Measurements from ENCODE around the gene TMEM217.

DNA sequence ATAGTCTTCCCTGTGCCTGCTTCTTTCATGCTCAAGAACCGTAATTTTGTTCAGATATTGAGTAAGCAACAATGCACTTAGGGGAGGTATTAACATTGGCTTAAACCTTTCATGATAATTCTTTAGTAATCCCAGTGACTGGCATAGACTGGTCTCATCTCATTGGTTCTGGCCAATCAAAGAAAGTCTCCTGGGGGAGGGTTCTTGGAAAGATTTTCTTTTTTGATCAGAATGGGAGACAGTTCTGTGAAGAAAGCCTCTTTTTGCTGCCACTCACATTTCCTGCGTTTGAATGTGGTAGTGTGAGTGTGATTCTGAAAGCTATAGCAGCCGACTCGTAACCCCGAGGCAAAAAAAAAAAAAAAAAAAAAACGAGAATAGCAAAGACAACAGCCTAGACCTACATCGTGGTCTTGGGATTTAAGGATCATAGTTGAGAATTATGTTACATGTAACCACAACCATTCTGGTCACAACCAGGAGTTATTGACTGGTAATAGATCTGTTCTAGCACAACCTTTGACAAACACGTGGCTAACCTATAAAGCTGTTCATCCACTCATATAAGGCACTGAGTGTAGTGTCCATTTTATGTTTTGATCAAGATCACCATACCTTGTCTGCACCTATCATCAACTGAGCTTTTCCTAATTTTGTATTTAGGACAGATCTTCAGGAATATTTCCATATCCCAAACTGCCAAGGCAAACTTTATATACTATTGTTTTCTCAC lies 15.1 kb upstream of the TMEM217 start:
- no peak for TF ChIP-seq CTCF (IDR thresholded peaks at IDR 0.05; ENCODE audit: insufficient read depth, low read length, poor library complexity, severe bottlenecking)
- no peak for TF ChIP-seq EZH2phosphoT487 (conservative IDR thresholded peaks at IDR 0.05; ENCODE audit: low read length)

All from SU-DHL-6 (cell line).